GM19351 (cell line): ENCODE measurements around the gene E2F6.

Source experiments
- ATAC-seq: cut with Tn5 transposase; IDR thresholded peaks from one replicate; pipeline ENCODE4 v1.9.1; 2021; ENCODE audit warnings: mild to moderate bottlenecking, moderate library complexity; ENCODE audit not compliant: unreplicated experiment

E2F6 gene

DNA sequence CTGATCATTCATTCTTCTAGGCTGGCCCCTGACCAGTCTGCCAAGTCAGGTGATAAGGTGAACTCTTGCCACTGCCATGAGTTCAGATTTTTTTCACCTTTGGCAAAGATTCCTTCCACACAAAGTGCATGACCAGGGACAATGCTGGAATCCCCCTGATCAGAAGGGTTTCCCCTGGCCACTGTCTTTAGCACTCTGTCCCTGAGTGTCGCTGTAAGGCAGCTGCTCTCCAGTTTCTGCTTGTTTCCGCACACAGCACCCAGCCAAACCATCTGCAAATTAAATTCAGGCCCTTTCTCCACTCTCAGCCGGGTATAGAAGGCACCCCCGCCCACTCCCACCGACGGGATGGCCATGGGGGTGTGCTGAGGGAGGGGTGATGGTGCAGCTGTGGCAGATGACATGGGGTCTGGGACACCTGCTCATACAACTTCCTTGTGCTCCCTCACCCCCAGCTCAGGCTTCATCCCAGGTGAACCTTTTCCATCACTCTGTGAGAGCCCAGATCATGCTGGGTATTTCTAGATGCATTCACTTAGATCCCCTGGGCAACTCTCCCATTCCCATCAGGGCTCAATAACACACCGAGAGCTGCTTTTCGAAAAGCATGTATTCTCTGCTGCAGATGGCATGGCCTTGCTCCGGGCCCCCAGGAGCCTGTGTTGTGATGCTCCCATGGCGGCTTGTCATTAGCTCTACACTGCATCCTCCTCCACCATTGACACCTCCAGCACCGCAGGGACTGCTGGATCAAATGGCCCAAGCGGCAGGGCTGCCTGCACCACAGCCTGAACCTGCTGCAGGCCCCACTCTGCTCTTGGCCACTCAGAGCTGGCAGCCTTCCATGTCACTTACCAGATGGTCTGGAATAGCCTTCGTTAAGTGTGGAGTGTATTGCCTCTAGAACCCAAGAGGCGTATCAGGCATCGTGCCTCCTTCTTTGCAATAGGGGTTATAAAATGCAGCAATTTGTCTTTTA lies 69.2 kb downstream of the E2F6 start:
- no peak for ATAC-seq

DNA sequence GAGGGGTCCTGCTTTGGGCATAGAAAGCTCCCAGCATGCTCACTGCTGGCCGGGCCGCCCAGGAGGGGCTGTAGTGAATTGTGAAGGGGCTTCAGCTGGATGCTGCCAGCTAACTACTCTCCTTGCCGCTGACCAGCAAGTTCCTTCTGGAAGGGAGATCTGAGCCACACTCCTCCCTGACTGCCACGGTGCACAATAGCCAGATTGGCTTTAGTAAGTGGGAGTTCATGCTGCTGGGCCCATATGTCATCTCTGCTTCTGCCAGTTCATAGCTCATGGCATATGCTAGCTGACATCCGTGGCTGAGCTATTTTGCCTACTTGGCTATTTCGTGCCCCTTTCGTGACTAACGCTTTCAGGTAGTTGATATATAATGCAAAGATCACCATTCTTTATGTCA lies 69.9 kb downstream of the E2F6 start:
- no peak for ATAC-seq

DNA sequence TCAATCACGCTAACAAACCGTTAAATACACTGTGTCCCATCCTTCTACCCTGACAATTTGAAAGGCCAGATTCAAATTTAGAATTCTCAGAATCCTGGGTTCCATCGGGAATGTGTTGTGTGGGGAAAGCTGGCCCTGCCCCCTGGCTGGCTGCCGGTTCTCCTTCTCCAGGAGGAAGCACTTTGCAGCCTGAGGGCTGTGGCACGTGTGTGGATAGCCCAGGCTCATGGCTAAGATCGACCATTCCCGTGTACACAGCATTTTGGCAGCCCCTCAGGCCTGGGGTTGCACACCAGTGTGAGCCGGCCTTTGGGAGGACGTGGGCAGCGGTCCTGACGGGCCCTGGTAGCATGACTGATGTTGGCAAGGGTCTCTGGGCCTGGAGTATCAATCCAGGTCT lies 70.6 kb downstream of the E2F6 start:
- no peak for ATAC-seq
